NCI-H446 treated with DMSO at 0.1 percent for 48 hours (cell line): Measurements from ENCODE around the gene ALB.
"Not testable (repeated sequence)": the region's sequence is repeated elsewhere in the genome, so short reads cannot be mapped to it uniquely, and the experiment has no call there.

Experiments
- DNase-seq: peaks from one replicate; lab custom pipeline; 2025; lab: John Stamatoyannopoulos, UW

Gene ALB

GRCh38 chr4:73404042-73404441, at the start of gene ALB:
ALB (plus strand) TSS chr4:73404287; CDS start chr4:73404328, 41 bp downstream.
- no peak for DNase-seq

- not testable (repeated sequence) for DNase-seq
Observed at GRCh38 chr4:73357174-73357573, 46.9 kb upstream of the ALB start.

- DNase-seq: not testable (repeated sequence)
Observed at GRCh38 chr4:73369506-73370199, 34.4 kb upstream of the ALB start.

GRCh38 chr4:73375328-73375741, 28.8 kb upstream of the ALB start:
- no peak for DNase-seq

- no peak for DNase-seq
Observed at GRCh38 chr4:73376251-73376650, 27.8 kb upstream of the ALB start.

- no peak for DNase-seq
Observed at GRCh38 chr4:73376976-73377375, 27.1 kb upstream of the ALB start.

GRCh38 chr4:73378887-73379286, 25.2 kb upstream of the ALB start:
- no peak for DNase-seq

- no peak for DNase-seq
Observed at GRCh38 chr4:73379946-73380345, 24.1 kb upstream of the ALB start.

GRCh38 chr4:73381214-73381613, 22.9 kb upstream of the ALB start:
- no peak for DNase-seq

- no peak for DNase-seq
Observed at GRCh38 chr4:73383452-73383851, 20.6 kb upstream of the ALB start.

- no peak for DNase-seq
Observed at GRCh38 chr4:73387552-73387951, 16.5 kb upstream of the ALB start.

GRCh38 chr4:73388887-73389286, 15.2 kb upstream of the ALB start:
- DNase-seq: no peak

- DNase-seq: not testable (repeated sequence)
Observed at GRCh38 chr4:73389663-73390062, 14.4 kb upstream of the ALB start.

GRCh38 chr4:73391774-73392173, 12.3 kb upstream of the ALB start:
- DNase-seq: no peak

- DNase-seq: no peak
Observed at GRCh38 chr4:73392936-73393335, 11.2 kb upstream of the ALB start.

- DNase-seq: no peak
Observed at GRCh38 chr4:73396304-73396703, 7.8 kb upstream of the ALB start.

GRCh38 chr4:73396993-73397972, 6.8 kb upstream of the ALB start:
- no peak for DNase-seq

GRCh38 chr4:73401412-73401811, 2.7 kb upstream of the ALB start:
- DNase-seq: no peak

GRCh38 chr4:73404457-73404856, 370 bp downstream of the ALB start:
- DNase-seq: no peak

GRCh38 chr4:73405138-73405537, 1.1 kb downstream of the ALB start:
- DNase-seq: no peak

- no peak for DNase-seq
Observed at GRCh38 chr4:73406548-73406875, 2.4 kb downstream of the ALB start.

GRCh38 chr4:73407227-73407673, 3.2 kb downstream of the ALB start:
- no peak for DNase-seq

GRCh38 chr4:73408181-73408867, 4.2 kb downstream of the ALB start:
- DNase-seq: no peak
